GM19238 (cell line): ENCODE measurements around the gene NR4A3.
"Not testable (repeated sequence)": the region's sequence is repeated elsewhere in the genome, so short reads cannot be mapped to it uniquely, and the experiment has no call there.

ENCODE experiments used
- DNase-seq: peaks from one replicate; pipeline ENCODE4 v3.0.0; 2011; ENCODE audit warnings: low spot score; ENCODE audit not compliant: insufficient read length

NR4A3 gene

DNA sequence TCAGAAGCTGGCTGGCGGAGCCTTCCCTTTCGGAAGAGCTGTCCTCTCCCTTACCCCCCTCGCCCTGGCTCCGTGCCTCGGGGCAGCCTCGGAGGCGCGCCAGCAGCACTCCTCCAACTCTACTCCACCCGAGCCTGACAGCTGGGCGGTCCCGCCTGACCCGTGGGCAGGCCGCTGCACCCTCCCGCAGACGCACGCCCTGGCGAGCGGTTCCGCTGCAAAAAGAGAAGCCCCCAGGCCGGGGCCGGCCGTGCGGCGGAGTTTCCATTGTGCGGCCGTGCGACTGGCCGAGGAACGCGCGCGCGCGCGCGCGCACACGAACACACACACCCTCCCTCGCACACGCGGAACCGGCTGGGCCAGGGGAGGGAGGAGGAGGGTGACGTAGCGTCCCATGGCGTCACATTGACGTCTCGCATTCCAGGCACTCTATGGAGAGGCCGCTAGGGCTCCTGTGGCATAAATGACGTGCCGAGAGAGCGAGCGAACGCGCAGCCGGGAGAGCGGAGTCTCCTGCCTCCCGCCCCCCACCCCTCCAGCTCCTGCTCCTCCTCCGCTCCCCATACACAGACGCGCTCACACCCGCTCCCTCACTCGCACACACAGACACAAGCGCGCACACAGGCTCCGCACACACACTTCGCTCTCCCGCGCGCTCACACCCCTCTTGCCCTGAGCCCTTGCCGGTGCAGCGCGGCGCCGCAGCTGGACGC lies at the start of gene NR4A3:
NR4A3 (plus strand) TSS at position 490 of the 713 bp plus-strand sequence. CDS start 6,158 bp downstream, outside the sequence.
- peak; percentile 64 for DNase-seq

DNA sequence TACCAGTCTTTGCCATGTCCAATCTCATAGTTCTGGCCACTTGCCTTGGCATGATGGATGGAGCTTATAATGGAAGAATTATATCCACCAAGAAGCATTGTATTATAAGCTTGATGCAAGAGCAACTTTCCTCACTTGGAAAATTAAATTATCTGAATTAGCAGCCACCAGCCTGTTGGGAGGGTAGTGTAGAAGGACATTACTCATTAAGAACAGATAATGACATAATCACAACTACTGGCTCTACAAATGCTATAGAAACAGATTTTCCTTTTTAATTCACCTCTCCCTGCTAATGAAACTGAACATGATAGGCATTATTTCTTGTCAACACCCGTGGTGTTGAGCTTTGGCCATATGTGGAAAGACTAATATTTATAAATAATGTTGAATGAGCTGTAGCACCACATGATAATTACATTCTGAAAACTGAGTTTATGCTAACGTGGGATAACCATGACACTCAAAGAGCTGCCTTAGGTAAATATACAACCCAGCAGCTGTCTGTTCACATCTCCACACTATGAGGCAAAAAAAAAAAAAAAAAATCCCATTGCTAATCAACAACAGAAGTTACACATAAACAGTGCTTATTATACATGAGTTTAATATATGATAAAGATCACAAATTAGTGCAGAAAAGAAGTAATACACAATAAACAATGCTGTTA lies 48.1 kb upstream of the NR4A3 start:
- no peak for DNase-seq

DNA sequence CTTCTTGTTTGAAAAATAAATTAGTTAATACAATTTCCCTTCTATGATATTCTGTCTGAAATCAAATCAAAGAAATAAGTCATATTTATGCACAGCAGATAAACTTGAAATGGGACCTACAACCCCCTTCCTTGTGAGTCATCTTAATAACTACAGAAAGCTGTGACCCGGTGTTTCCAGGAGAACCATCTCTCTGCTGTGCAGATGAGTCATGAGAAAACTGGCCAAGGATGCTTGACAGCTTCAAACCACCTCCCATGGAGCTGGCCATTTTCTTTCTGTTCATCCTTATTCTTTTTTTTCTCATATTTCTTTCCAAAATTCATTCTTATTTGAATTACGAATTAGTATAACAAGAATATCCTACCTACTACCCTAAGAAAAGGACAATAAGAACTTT lies 43.4 kb upstream of the NR4A3 start:
- no peak for DNase-seq

DNA sequence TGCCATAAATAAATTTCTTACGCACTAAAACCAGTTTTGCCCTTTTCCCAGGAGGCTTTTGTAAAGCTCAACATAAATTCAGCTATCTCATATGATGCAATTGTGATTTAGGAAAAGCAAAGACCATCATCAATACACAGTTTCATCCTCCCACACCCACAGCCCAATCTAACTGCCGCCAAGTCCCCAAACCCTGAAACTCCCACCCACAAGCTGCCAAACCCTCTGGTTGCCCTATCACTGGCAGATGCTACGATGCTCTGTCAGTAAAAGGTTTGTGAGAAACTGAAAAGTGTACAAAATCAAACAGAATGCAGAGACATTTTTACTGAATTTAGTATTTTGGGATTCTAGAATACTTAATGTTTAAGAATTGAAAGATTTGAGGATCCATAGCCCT lies 42.8 kb upstream of the NR4A3 start:
- DNase-seq: no peak

DNA sequence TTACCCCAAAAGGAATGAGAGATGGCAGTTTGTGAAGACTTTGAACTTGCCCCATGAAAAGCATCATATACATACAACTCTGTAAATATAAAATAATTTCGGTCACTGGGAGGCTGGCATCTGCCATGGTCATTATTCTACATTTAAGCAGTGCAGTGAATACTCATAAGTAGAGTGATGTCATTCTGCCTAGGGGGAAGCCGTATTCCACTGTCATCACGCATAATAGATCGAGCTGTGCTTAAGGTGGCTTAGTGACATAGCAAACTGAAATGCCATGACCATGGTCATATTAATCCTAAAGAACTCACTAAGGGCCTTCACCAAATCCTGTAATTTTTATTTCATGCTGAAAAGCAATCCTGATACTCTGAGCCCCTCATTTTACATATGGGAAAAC lies 42.4 kb upstream of the NR4A3 start:
- no peak for DNase-seq

DNA sequence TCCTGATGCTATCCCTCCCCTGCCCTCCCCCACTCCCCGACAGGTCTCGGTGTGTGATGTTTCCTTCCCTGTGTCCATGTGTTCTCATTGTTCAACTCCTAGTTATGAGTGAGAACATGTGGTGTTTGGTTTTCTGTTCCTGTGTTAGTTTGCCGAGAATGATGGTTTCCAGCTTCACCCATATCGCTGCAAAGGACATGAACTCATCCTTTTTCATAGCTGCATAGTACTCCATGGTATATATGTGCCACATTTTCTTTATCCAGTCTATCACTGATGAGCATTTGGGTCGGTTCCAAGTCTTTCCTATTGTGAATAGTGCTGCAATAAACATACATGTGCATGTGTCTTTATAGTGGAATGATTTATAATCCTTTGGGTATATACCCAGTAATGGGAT lies 39.3 kb upstream of the NR4A3 start:
- DNase-seq: not testable (repeated sequence)

DNA sequence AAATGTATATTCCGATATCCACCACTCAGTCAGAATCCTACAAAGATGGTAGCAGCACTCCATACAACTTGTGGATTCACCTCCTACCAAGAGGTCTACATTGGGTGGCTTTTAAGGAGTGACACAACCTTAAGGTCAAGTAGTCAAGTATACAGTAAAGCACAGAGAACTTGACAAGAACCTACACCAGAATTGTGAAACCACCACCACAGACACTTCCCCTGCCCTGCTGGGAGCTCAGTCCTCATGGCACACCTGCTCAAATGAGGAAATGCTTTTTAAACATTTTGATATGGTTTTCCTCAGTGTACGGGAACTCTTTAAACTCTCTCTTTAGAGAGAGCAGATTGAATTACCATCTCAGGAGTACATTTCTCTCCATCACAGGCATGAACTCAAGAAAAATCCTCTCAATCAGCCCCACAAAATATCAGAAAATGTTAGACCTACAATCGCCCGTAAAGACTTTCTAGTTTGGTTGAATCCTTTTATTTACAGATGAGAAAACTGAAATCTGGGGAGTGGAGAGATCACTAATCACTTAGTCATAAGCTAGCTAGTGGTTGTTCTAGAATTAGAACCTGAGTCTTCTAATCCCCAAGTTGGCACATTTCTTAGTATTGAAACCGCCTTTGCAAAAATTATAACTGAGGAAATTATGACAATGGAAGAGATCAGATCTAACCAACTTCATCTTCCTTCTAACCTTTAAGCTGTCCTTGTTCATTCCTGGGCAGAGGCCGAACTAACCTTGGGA lies 38.5 kb upstream of the NR4A3 start:
- no peak for DNase-seq

DNA sequence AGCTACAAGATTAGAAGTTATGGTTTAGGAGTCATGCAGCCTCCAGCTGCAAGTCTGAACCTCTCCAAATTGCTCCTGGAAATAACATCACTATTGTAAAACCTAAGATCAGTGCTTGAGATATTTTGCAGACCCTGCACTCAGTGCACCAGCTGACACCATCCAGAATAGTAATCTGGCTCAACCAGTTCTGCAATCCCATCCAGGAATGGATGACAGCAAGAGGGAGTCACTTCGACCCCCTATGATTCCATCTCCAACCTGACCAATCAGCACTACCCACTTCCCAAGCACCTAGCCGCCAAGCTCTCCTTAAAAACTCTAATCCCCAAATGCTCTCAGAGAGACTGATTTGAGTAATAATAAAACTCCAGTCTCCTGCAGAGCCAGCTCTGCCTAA lies 37.9 kb upstream of the NR4A3 start:
- no peak for DNase-seq

DNA sequence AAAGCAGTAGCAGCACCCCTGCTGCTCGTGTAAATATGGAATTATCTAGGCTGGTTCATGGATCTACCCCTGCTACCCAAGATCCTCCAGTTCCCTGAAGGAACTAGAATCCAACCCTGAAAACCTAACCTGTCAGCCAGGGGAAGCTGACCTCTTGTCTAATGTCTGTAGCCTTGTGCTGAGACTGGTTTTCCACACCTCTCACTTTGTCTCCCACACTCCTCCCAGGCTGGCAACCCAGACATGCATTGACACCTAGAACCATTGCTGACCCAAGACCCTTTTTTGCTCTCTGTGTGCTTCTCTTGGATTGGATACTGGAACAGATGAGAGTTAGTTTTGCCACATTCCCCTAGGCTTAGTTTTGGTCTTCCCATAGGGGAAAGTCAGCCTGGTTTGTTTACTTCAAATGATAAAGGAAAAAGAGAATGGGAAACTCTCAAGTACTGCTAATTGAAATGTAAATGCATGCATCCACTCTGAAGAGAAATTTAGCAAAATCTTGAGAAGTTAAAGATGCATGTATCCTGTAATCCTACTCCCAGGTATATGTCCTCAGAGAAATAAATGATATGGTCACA lies 36.6 kb upstream of the NR4A3 start:
- DNase-seq: no peak

DNA sequence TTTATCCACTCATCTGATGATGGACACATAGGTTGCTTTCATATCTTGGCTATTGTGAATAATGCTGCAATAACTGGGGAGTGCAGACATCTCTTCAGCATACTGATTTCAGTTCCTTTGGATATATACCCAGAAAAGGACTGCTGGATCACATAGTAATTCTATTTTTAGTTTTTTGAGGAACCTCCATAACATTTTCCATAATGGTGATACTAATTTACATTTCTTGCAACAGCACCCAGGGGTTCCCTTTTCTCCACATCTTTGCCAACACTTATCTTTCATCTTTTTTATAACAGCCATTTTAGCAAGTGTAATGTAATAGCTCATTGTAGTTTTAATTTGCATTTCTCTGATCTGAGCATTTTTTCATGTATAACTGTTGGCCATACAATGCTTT lies 34.1 kb upstream of the NR4A3 start:
- DNase-seq: no peak

DNA sequence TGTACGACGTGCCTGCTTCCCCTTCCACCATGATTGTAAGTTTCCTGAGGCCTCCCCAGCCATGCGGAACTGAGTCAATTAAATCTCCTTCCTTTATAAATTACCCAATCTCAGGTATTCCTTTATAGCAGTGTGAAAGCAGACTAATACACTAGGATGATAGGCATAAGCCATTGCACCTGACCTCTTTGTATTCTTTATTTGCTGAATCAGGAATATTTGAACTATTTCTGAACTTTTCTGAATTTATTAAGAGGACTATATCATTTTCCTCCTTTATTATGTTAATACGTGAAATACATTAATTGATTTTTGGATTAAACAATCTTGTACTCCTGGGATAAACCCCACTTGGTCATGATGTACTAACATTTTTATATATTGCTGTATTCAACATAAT lies 28.2 kb upstream of the NR4A3 start:
- no peak for DNase-seq

DNA sequence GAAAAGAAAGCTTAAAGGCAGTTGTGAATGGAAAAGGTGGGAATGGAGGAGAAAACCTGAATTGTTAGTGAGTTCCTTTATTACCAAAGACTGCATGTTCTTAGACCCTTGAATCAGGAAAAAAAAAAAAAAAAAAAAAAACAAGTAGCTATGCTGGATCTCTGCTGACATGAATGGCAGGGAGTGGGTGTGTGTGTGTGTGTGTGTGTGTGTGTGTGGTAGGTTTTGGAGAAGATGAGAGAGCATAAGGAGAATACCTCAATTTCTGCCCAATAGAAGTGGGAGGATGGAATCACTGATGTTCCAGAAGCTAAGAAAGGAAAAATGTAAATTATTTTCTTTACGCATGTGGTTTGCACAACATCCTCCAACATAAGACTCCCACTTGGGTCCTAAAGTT lies 25.5 kb upstream of the NR4A3 start:
- DNase-seq: no peak

DNA sequence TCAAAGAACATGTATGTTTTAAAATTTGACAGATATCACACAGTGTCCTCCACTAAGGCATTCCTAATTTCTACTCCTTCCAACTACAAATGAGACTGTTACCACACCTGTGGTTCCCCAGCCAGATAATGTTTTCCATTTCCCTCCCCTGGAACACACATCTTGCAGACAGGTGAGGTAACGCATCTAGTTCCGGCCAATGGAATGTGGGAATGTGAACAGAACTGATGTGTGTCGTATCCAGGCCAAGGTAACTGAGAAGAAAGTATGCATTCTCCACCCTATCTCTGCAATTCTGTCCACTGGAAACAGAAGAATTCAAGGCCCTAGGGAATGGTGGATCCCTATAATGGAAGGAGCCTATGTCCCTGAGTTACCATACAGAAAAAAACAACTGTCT lies 19.9 kb upstream of the NR4A3 start:
- no peak for DNase-seq

DNA sequence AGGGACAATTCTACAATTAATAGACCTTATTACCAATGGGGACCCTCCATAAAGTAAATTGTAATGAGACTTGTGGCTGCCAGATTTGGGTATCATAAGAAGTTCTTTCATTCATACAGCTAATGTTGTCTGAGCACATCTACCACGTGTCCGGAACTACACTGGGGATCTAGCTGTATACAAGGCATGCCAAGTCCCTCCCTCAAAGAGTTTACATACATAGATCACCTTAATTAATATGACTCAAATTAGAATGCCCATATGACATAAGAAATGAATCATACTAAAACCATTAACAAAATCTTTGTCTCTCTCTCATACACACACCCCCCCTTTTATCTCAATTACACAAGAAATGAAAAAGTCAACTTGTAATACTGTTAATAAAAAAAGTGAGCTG lies 18.0 kb upstream of the NR4A3 start:
- no peak for DNase-seq

DNA sequence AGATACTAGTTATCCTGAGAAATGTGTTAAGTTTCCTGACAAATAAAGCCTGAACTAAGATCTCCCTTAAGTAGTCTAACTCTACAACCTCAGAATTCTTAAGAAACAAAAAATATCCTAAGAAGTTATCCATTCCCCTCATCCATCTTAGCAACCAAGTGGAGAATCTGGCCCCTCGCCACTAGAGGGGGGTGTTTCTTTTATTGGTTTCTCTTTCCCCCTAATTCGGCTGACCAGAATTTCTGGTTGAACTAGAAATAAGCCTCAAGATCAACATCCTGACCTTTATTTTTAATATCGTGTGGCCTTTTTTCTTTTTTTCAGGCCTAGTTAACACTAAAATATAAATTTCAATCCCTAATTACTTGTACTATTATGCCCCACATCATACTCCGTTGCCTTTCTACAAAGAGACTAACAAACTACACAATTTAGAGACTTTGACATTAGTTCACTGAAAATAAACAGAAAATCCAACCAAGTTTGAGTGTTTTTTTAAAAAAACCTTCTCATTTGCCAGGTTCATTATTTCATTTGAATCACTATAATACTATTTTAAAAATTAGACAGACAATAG lies 14.3 kb upstream of the NR4A3 start:
- DNase-seq: peak; percentile 23

DNA sequence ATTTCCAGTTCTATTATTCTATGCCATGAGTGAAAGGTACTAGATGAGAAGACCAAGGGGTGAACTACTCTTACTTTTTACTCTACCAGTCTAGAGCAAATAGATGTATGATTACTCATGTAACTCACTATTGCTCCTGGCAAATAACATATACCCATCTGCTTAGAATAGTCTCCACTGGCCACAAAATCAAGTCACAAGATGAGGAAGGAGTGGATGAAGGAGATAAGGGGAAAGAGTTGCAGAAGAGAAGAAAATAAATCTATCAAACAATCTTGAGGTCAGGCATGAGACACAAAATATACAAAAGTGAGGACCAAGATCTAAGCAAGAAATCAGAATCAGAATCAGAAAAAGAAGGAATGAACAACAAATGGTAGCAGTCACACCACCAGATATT lies 13.7 kb upstream of the NR4A3 start:
- DNase-seq: no peak

DNA sequence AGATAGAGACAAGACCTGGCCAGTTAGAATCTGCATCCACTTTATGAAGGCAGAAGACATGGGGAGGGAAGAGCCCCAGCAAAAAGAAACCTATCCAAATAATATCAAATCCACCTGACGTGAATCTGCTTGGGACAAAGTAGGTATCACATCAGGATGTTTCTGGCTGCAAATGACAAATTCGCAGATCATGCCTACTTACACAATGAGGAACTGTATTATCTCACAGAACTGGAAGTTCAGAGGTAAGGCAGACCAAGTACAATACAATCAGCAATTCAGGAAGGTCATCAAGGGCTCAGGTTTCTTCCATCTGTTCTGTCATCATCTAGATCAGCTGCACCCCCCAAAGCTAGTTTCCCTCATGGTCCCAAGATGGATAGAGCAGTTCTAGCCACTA lies 13.2 kb upstream of the NR4A3 start:
- no peak for DNase-seq

DNA sequence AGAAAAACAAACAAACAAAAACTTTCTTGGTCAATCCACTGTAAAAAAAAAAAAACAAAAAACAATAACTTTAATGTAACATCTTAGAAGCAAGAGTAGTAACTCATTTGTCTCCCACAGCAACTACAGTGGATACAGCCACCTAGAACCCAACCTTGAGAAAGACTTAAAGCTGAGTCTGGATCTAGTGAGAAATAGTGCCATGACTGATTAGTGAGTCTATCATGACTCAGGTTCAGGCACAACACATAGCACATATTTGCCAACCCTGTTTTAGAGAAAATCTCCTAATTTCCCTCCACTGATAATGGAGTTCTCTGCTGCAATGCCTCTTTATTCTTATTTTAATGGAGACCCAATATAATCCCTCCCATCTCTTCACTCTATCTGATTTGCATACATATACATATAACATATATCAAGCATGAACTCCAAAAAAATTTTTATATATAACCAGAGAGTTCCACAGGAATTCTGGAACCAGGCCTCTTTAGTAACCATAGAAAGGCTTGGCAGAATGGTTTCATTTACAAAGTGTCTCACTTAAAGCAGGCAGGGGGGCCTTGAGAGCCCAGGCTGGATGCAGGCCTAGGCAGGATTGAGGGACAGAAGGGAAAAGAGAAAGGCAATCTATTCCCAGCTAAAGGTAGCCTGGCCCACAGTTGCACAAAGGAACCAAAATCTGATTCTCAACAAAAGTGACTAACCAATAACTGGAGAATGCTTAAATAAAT lies 11.9 kb upstream of the NR4A3 start:
- no peak for DNase-seq

DNA sequence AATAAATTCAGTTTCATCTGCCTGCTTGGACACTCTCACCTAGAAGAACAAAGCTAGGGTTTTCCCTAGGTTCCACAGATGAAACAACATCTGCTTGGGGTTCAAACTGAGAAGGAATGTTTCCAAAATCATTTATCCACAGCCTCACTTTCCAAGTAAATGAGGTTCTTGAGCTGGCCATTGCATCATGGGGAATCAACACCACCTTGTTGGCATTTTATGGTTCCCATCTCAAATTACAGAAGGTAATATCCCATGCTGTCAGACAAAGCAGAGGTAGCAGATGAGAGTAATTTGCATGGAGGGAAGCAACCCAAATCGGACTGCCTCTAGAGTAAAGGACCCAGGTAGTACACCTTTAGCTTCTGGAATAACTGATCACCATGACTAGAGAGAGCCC lies 10.5 kb upstream of the NR4A3 start:
- DNase-seq: no peak

DNA sequence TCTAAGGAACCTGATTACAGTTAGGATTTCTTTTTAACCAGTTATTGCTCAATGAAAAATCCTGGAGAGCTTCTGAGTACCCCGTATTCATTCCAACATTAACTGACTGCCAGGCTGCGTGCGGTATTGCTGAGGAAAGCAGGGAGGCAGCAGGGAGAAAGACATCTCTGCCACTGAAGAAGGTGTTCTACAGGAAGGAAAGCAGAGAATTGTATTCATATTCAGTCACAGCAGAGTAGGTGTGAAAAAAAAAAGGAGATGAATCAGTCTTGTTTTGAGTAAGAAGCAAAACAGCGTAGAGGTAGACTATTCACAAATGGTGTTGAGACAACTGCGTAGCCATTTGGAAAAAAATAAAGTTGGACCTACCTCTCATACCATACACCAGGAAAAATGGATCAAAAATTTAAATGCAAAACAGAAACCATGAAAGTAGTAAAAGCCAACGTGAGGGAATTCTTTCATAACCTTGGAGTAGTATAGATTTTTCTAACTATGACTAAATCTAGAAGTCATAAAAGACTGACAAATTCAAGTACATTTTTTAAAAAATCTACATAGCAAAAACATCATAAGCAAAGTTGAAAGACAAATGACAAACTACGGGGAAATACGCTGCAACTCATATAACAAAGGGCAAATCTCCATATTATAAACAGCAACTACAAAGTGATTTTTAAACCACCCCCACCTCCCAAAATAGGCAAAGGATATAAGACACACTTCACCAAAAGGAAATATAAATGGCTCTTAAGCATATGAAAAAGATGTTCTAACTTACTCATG lies 9.9 kb upstream of the NR4A3 start:
- DNase-seq: no peak
